Posterior vena cava (tissue), 2 donors: ENCODE data around the gene ADCY9. TPM values are rescaled to one million over a fixed set of nuclear protein-coding genes. Genes with fewer than 3 reads are reported as not detected.
"Not testable (repeated sequence)": the region's sequence is repeated elsewhere in the genome, so short reads cannot be mapped to it uniquely, and the experiment has no call there.

Experiments used
- DNase-seq: peaks from one replicate; pipeline ENCODE4 v3.0.0-alpha.2; 2020; ENCODE audit warnings: low spot score
- intact Hi-C, 2 donors: fragments of 100-400 bp; cut with DNase I; formaldehyde crosslinking; loops; one replicate each; pipeline versions ENCODE4 v1.14.1 to v1.14.2; 2022 to 2023
- long read RNA-seq, 2 donors: library from polyadenylated mRNA; unstranded; transcript quantifications; one replicate each; pipeline ENCODE4 v2.0.0, GENCODE V29; 2020 to 2021
- total RNA-seq, 2 donors: library from RNA; stranded (reverse); fragmentation: NEBNext Ultra II Directional; extraction: Animal tissue kit (Norgen Biotek cat#: 25700); gene quantifications; one replicate each; pipeline ENCODE4 v1.2.1, GENCODE V29; 2021
- donor health status: DM: yes; HTN: yes; CAD: no.
- donor health status: DM: yes; HTN: yes; CAD: no.

Gene ADCY9
- total RNA-seq, result 10 to 100 TPM; 20.8 to 20.9 TPM
- long read RNA-seq, donor 1, partial matches to known transcripts, result 3 of 12 reads
- long read RNA-seq, donor 1, other reads (novel, unspliced or antisense), result 9 of 12 reads
- long read RNA-seq, donor 2, partial matches to known transcripts, result 0 of 3 reads
- long read RNA-seq, donor 2, other reads (novel, unspliced or antisense), result 3 of 3 reads

DNA sequence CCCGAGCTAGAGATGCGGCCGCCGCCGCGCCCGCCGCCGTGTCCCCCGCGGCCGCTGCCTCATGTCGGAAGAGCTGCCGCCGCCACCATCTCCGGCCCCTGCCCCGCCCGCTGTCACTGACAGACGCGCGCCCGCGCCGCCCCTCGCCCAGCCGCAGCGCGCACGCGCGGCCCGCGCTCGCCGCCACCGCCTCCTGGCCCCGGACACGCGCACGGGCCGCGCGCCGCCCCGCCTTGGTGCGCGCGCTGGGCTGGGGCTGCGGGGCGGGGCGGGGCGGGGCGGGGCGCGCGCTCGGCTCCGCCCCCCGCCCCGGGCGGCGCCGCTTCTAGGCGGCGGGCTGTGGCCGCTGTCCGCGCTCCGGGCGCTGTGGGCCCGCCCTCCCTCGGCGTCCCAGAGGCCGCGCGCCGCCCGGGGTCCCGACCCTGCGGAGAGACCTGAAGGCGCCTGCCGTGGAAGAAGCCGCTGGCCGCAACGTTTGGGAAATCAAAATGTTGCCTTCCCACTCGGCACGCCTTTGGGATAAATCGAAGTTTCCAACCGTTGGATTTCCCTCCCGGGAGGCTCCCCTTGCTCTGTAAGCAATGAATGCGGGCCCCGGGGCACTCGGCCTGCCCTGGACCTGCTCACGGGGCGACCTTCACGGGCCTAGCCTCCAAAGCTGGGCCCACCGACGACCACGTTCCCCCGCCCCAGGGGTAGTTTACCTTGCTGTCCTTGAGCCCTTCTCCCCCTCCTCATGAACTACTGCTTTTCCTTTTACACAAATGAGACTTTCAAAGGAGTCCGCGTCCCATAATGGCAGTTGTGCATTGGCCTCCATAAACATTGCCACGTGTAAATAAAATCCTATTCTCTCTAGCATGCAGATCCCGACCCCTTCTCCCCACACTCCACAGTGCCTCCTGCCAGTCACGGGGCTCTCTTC lies at the start of gene ADCY9:
ADCY9 (minus strand) TSS at position 118 of the 925 bp plus-strand sequence. CDS start 1,000 bp downstream, outside the sequence.
- intact Hi-C loops, result no loop called here
- DNase-seq, result peak; percentile 93

DNA sequence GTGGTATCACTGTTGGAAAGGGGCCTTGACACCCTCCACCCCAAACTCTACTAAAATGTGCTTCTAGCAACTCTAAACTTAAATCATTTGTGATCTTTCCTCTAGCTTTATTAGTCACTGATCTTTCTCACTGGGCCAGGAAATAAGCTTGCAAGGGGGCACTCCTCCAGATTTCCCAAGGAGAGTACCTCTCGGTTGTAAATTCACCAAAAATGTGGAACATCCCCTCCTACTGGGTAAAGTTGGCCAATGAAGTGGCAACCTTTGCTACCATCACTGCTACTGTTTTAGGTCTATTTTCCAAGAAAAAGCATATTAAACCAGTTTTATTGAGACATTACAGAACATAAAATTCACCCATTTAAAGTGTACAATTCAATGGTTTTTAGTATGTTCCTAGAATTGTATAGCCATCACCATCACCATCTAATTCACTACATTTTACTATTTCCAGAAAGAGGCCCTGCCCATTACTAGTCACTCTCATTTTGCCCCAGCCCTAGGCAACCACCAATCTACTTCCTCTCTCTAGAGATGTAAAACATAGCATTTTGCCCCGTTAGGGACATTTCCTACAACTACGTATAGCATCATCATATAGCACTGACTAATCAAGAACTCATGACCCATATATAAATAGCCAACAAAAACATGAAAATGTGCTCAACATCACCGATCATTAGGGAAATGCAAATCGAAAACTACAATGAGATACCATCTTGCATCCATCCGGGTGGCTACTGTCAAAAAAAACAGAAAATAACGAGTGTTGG lies 44.6 kb upstream of the ADCY9 start:
- intact Hi-C loops, result no loop called here
- DNase-seq, result no peak

DNA sequence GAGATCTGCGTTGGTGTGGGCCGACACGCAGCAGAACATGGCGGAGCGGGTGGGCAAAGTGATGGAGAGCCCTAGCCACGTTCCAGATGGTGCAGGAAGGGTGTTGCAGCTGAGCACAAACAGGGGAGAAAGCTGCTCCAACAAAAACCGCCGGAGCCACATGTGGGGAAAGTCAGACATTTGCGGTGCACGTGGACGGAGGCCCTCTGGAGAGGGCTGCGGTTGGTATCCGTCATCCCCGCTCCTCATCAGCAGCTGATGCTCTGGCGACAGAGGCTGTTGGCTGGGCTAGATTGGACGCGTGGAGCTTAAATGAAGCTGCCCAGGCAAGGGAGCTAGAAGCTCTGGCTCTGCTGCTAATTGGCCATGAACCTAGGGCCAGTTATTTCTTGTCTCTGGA lies 43.5 kb upstream of the ADCY9 start:
- peak; percentile 13 for DNase-seq
- intact Hi-C loops, result no loop called here

DNA sequence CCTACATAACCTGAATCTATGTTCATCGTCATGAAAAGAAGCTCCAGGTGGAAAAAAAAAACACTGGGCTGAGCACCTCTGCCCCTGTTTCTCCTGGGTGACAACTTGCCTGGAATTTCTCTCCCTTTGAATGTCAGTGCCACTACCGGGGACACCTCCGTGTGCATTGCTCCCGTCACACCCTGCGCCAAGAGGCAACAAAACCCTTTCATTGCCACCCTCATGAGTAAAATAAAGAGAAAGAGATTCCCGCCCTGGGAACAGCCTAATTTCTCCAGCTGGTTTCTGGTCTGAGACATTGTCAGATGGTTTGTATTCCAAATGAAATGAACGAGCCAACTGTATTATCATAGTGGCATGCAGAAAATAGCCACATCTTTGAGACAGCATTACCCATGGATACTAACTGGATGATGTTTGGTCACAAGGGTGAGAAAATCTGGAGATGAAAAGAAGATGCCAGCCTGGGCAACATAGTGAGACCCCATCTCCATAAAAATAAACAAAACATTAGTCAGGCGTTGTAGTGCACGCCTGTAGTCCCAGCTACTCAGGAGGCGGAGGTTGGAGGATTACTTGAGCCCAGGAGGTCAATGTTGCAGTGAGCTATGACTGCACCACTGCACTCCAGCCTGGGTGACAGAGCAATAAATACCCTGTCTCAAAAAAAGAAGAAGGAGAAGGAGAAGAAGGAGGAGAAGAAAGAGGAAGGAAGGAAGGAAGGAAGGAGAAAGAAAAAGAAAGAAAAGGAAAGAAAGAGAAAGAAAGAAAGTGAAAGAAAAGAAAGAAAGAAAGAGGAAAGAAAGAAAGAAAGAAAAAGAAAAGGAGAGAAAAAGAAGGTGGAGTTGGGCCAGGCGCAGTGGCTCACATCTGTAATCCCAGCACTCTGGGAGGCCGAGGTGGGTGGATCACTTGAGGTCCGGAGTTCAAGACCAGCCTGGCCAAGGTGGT lies 42.2 kb upstream of the ADCY9 start:
- peak; percentile 9 for DNase-seq
- intact Hi-C loops, result no loop called here

DNA sequence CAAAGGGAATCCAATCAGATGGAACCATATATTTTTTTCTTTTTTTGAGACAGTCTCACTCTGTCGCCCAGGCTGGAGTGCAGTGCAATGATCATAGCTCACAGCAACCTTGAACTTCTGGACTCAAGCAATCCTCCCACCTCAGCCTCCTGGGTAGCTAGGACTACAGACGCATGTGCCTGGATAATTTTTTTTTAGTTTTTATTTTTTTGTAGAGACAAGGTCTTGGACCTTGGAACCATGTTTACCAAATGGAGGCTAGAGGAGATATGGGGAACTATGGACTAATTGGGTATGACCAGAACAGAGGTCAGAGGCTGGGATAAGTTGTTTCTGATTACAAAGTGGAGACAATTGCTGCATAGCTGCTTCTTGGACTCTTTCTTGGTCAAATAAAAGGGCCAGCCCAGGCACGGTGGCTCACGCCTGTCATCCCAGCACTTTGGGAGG lies 41.2 kb upstream of the ADCY9 start:
- intact Hi-C loops, result no loop called here
- DNase-seq, result peak; percentile 5

DNA sequence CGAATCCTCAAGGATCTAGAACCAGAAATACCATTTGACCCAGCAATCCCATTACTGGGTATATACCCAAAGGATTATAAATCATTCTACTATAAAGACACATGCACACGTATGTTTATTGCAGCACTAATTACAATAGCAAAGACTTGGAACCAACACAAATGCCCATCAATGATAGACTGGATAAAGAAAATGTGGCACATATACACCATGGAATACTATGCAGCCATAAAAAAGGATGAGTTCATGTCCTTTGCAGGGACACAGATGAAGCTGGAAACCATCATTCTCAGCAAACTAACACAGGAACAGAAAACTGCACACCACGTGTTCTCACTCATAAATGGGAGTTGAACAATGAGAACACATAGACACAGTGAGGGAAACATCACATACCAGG lies 40.3 kb upstream of the ADCY9 start:
- intact Hi-C loops, DNase-seq: not testable (repeated sequence)

DNA sequence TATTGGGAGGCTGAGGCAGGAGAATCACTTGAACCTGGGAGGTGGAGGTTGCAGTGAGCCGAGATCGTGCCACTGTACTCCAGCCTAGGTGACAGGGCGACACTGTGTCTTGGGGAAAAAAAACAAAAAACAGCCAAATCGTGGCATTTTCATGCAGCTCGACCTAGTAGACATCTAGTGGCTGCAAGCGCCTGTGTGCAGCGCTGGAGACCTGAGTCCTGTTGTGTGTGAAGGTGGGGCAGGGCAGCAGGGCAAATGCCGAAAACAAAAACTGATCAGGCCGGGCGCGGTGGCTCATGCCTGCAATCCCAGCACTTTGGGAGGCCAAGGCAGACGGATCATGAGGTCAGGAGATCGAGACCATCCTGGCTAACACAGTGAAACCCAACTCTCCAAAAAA lies 37.1 kb upstream of the ADCY9 start:
- DNase-seq, intact Hi-C loops: not testable (repeated sequence)

DNA sequence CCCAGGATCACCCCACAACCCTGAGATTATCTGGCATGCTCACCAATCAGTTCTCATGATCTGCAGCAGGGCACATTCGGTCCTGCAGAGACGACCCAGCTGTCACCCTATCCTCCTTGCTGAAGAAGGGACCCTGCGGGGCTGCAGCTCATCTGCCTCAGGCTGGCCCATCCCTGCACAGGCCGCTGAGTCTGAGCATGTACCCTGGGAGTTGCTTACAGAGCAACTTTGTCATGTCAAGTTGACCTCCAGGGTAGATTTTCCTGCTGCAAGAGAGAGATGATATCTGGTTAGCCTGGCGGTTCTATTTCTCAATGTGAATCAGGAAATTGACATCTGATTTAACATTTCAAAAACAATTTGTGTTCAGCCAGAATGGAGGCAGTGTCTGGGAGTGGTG lies 36.0 kb upstream of the ADCY9 start:
- no peak for DNase-seq
- intact Hi-C loops, result no loop called here

DNA sequence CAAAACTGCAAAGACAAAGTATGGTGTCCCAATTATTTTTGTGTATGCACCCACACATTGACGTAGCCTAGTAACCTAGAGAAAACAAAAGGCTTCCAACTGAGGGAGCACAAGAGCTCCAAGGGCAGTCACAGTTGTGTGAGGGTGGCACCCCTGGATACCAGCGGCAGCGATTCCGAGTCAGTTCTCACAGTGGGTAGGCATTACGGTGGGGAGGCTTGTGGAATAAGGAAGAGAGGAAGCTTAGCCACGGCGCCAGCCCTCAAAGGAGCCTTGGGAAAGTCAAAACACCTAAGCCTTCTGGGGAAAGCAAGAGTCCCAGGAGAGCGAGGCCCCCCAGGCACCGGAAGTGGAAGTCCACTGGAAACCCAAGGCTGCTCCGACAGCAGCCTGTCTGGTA lies 31.0 kb upstream of the ADCY9 start:
- no peak for DNase-seq
- intact Hi-C loops, result no loop called here

DNA sequence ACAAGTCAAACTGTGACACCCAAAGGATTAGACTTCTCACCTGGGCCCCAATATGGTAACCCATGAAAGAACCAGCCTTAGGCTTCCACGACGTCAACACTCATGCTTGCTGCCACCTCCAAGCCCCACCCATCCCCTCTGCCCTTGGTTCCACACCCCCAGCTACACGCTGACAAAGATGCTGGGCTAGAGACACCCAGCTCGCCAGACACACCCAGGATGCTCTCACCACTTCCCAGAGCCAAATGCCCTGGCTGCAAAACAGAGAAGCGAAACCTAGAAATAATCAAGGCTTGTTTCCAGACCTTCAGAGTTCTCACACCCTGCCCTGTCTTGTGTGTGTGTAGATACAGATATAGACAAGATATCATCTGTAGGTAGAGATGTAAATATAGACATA lies 26.0 kb upstream of the ADCY9 start:
- no peak for DNase-seq
- intact Hi-C loops, result no loop called here

DNA sequence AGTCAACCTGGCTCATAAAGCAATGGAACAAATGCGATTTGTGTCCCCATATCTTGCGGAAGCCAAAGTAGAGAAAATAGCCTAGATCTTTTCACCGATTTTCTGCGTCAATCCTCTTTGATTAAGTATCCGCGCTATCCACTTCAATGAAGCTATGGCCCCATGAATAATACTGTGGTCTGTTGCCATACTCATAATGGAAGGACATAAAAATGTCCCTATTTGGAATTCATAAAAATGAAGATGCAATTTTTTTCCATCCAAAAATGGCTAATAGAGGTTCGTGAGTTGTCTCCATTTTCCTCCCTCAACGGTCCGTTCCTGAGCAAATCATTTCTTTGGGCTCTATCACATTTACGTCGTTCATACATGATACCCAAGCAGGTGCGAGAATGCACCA lies 25.4 kb upstream of the ADCY9 start:
- no peak for DNase-seq
- intact Hi-C loops, result no loop called here

DNA sequence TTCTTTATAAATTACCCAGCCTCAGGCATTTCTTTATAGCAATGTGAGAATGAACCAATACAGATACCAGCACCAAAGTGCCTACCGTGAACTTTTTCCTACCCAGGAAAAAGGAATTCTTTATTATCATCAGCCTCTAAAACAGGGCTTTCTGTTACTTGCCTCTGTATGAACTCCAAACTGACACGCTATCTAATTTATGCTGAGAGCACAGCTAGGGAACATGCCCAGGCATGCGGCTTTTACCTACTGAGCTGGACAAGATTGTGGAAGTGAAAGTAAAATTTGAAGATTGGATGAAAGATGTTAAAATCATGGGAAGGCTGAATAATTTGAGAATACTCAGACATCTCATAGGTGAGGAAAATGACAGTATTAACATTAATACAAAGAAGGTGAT lies 24.4 kb upstream of the ADCY9 start:
- intact Hi-C loops, result no loop called here
- DNase-seq, result no peak

DNA sequence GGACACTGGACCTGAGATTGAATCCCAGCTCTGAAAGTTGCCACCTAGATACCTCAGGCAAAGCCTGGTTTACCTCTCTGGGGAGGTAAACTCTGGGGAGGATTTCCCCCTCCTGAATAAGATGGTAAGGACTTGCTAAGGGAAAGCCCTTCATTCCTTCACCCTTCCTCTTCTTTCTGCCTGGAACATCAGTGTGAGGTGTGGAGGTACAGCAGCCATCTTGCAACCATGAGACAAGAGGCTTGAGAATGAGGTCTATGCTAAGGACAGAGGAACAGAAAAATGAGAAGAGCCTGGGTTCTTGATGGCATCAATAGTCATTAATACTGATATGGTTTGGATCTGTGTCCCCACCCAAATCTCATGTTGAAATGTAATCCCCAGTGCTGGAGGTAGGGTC lies 23.7 kb upstream of the ADCY9 start:
- no peak for DNase-seq
- intact Hi-C loops, result no loop called here

DNA sequence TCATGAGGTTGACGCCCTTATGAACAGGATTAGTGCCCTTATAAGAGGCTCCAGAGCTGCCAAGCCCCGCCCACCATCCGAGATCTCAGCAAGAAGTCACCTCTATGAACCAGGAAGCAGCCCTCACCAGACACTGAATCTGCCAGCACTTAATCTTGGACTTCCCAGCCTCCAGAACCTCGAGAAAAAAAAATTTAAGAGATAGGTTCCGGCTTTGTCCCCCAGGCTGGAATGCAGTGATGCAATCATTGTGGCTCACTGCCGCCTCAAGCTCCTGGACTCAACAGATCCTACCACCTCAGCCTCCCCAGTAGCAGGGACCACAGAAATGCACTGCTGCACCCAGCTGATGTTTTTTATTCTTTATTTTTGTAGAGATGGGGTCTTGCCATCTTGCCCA lies 22.5 kb upstream of the ADCY9 start:
- intact Hi-C loops, result no loop called here
- DNase-seq, result no peak

DNA sequence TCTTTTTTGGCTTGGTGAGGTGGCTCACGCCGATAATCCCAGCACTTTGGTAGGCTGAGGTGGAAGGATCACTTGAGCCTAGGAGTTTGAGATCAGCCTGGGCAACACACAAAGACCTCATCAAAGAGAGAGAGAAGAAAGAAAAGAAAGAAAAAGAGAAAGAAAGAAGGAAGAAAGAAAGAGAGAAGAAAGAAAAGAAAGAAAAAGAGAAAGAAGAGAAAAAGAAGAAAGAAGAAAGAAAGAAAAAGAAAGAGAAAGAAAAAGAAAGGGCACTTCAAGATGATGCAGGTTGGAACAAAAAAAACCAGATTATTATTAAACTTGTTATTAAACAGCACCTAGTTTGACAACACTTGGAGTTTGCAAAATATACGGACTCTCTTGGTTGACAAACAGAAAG lies 21.2 kb upstream of the ADCY9 start:
- intact Hi-C loops, result no loop called here
- DNase-seq, result no peak

DNA sequence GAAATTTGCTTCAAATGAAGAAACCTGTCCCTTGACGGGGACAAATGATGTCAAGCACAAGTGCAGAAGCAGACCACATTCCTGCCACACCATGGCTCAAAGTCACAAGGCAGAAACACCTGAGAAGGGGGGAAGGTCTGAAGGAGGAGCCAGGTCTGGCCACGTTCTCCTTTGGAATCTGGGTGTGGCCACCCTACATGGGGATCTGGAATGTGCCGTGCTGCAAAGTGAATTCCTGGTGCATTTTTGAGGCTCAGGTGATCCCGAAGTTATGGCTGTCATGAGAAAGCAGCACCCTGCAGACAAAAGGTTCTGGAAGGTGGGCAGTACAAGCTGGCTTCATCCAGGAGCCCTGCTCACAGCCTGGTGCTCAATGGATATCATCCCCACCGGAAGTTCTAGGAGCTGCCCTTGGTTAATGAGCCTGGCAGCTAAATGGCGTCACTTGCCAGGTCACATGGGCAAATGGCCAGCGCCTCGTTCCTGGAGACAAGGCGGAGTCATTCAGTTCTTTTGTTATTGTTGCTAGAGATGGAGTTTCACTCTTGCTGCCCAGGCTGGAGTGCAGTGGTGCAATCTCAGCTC lies 20.1 kb upstream of the ADCY9 start:
- intact Hi-C loops, result no loop called here
- DNase-seq, result no peak

DNA sequence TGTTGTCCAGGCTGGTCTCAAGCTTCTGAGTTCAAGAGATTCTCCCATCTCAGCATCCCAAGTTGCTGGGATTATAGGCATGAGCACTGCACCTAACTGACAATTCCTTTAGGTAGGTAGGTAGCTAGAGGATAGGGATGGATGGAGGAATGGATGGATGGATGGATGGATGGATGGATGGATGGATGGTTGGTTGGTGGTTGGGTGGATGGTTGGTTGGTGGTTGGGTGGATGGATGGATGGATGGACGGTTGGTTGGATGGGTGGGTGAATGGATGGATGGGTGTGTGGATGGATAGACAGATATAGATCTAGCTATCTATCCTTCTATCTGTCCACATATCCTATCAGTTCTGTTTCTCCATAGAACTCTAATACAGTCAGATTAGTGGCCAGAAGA lies 19.3 kb upstream of the ADCY9 start:
- intact Hi-C loops, result no loop called here
- no peak for DNase-seq

DNA sequence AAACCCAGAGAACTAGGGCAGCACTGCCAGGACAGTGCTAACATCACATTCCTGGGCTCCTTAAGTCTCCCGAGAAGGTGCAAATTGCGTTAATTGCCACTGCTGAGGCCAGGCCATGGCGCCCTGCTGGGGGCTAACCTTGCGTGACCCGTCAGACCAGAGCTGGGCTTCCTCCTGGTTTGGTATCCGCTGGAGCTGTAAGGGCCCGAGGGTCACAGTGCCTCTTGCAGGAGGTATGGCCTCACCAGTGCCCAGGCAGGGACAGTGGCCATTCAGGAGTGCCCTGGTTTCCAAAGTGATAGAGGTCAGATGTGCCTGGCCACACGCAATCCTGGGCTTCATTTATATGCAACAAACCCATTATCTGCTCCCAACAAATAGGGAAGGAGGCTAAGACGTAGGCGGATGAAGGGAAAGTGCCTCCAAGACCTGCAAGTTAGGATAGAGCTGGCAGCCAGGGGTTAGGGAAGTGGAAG lies 17.7 kb upstream of the ADCY9 start:
- intact Hi-C loops, result no loop called here
- DNase-seq, result no peak
